Spleen (tissue), 7 donors: ENCODE results near the gene TPST2.

Experiments
- CTCF ChIP-seq, 11 experiments: fragments of 200-600 bp in 7 of 11; fragments of 450-650 bp in 4 of 11; sonication (generic) in 4 of 11; IDR thresholded peaks in 8 of 11; conservative IDR thresholded peaks in 3 of 11; 1 replicate in 7 of 11; 2 replicates in 4 of 11; pipeline versions ENCODE4 v1.4.0 to v1.8.0; 2016 to 2021; ENCODE audit warnings: antibody characterized with exemption in 11 of 11, inconsistent platforms in 4 of 11, mild to moderate bottlenecking in 1 of 11
- POLR2A ChIP-seq, 3 donors: fragments of 450-650 bp; IDR thresholded peaks; one replicate each; pipeline ENCODE4 v1.5.1; 2017; ENCODE audit warnings: antibody characterized with exemption in 3 of 3, mild to moderate bottlenecking in 1 of 3
- POLR2AphosphoS5 ChIP-seq, 3 donors: sonication (generic); formaldehyde crosslinking; IDR thresholded peaks; one replicate each; pipeline ENCODE4 v1.5.1; 2017; ENCODE audit warnings: antibody characterized with exemption in 3 of 3
- donor health status: DM: no; HTN: no; CAD: no; lungs with moderate emphysema.
- donor health status: DM: no; HTN: no; CAD: no.
- donor health status: DM: no; HTN: no; CAD: no.

- peak in 2 of 3 donors; percentile 68 to 74 for TF ChIP-seq POLR2AphosphoS5 (IDR thresholded peaks at IDR 0.05)
- TF ChIP-seq CTCF (IDR thresholded peaks at IDR 0.05 in 8 of 11, conservative IDR thresholded peaks at IDR 0.05 in 3 of 11) = no peak
- no peak for TF ChIP-seq POLR2A (IDR thresholded peaks at IDR 0.05)
Measured at GRCh38 chr22:26610072-26610958, 20.4 kb upstream of the TPST2 start.
